DND-41 (cell line): ENCODE results near the gene IRF5.

Source experiments
- ATAC-seq: fragments of 200-7000 bp; cut with Tn5 transposase; 3 replicates; pipeline ENCODE4 v1.9.1; 2021; ENCODE audit warnings: low read depth; ENCODE audit not compliant: insufficient read depth
- DNase-seq: peaks from one replicate; pipeline ENCODE4 v3.0.0-alpha.2; 2020
- H2AFZ ChIP-seq: 2 replicates; pipeline ENCODE4 v1.6.0; 2012; ENCODE audit warnings: low read depth, low read length
- H3K27ac ChIP-seq: 2 replicates; pipeline ENCODE4 v1.5.1; 2012; ENCODE audit warnings: low read length, inconsistent platforms
- H3K27me3 ChIP-seq: fragments of 200-600 bp; sonication (generic); 2 replicates; pipeline ENCODE4 v1.6.0; 2012; ENCODE audit warnings: low read length, mild to moderate bottlenecking, inconsistent platforms; ENCODE audit not compliant: insufficient read depth, poor library complexity
- H3K36me3 ChIP-seq: 2 replicates; pipeline ENCODE4 v1.5.1; 2012; ENCODE audit warnings: low read length, inconsistent platforms; ENCODE audit not compliant: insufficient read depth
- H3K4me1 ChIP-seq: 2 replicates; pipeline ENCODE4 v1.5.1; 2012; ENCODE audit warnings: mild to moderate bottlenecking, low read length; ENCODE audit not compliant: insufficient read depth
- H3K4me2 ChIP-seq: 2 replicates; pipeline ENCODE4 v1.6.0; 2012; ENCODE audit warnings: mild to moderate bottlenecking, moderate library complexity, low read length, inconsistent platforms; ENCODE audit not compliant: insufficient read depth
- H3K4me3 ChIP-seq, 2 experiments: fragments of 200-600 bp in 1 of 2; shearing (Covaris generic) in 1 of 2; 2 replicates each; pipeline ENCODE4 v1.5.1; 2012 to 2016; ENCODE audit warnings: inconsistent platforms in 2 of 2, low read length in 2 of 2, mild to moderate bottlenecking in 2 of 2, low read depth in 1 of 2, moderate library complexity in 1 of 2
- H3K79me2 ChIP-seq: 2 replicates; pipeline ENCODE4 v1.6.0; 2012; ENCODE audit warnings: low read length, inconsistent platforms; ENCODE audit not compliant: insufficient read depth
- H3K9ac ChIP-seq: 2 replicates; pipeline ENCODE4 v1.6.0; 2012; ENCODE audit warnings: low read depth, mild to moderate bottlenecking, inconsistent platforms, low read length, moderate library complexity
- H3K9me3 ChIP-seq: 2 replicates; pipeline ENCODE4 v1.5.1; 2012; ENCODE audit warnings: low read length, moderate library complexity, mild to moderate bottlenecking, inconsistent platforms; ENCODE audit not compliant: insufficient read depth, severe bottlenecking
- H4K20me1 ChIP-seq: 2 replicates; pipeline ENCODE4 v1.6.0; 2012; ENCODE audit warnings: low read length; ENCODE audit not compliant: insufficient read depth
- CTCF ChIP-seq: IDR thresholded peaks from 2 replicates; pipeline ENCODE4 v1.5.1; 2012; ENCODE audit warnings: borderline replicate concordance, low read length, moderate library complexity, mild to moderate bottlenecking; ENCODE audit not compliant: poor library complexity, severe bottlenecking; ENCODE audit errors: extremely low read depth
- EZH2 ChIP-seq: IDR thresholded peaks from 3 replicates; pipeline ENCODE4 v1.6.1; 2012; ENCODE audit warnings: borderline replicate concordance, low read depth, mild to moderate bottlenecking, moderate library complexity, low read length, inconsistent platforms; ENCODE audit not compliant: severe bottlenecking

The IRF5 gene

DNA sequence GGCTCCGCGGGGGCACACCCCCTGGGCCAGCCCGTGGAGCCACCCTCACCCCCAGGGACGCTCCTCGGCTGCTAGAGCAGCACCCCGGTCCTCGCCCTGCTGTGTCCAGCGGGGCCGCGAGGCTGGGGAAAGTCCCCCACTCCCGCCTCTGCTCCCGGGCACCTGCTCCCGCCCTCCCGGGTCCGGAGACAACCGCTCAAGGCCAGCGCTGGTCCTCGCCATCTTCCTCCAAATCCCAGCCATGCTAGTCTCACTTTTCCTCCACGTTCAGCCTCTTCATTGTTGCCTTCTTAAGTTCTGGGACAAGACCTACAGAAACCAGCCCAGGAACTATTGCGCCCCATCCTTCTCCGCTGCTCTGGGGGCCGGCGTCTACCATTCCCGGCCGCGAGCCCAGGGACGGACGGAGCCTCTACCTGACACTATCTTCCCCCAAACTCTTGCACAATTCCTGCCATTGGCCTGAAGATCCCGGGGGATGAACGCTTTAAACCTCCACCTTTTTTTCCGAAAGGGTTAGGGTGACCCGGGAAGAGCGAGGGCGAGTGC is 22.4 kb upstream of the IRF5 start:
- H3K27me3 ChIP-seq, result no peaks in the 10 kb centered on the region
- no peak overlapping the region for H3K27ac ChIP-seq
- TF ChIP-seq EZH2, result no peak
- TF ChIP-seq CTCF, result no peak
- no peak overlapping the region for H3K9ac ChIP-seq
- DNase-seq, result no peak
- H3K79me2 ChIP-seq, result no peaks in the 10 kb centered on the region
- H4K20me1 ChIP-seq, result no peaks in the 10 kb centered on the region
- no peak overlapping the region for H3K4me3 ChIP-seq
- H3K4me2 ChIP-seq, result no peak overlapping the region
- no peak for ATAC-seq
- H3K4me1 ChIP-seq, result no peaks in the 10 kb centered on the region
- no peak overlapping the region for H2AFZ ChIP-seq
- H3K36me3 ChIP-seq, result no peaks in the 10 kb centered on the region
- no peaks in the 10 kb centered on the region for H3K9me3 ChIP-seq

DNA sequence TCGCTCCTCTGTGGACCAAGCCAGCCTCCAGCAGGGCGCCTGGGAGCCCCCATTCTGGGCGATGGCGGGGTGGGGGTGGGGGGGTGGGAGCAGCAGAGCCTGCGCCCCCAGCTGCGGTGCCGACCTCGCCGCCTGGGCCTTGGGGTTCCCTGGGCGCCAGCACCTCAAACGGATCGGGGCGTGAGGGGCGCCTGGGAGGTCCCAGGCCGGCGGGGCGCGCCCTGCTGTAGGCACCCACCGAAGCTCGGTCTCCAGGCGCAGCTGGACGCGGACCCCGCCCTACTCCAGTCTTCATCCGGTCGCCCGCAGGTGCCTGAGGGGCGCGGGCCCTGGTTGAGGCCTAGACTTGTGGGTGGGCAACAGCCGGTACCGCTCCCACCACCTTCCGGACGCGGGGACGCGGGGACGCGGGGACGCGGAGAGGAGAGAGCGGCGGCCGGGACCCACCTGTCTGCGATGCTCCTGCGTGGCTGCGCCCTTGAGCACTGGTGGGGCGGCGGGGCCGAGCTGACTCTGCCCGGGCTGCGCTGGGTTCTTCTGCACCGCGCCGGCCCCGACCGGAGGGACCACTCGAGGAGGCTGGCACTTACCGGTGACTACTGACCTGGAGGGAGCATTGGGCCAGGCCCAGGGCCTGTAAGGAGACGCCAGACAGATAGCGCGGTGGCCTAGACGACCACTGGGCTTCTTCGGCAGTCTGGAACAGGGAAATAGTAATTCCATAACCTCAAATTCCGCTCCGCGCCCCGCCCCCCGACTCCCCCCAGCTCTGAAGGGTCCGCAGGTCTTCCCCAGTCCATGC is 21.7 kb upstream of the IRF5 start:
- Histone ChIP-seq H3K4me1 (no peaks in the 10 kb centered on the region), H3K9me3 (no peaks in the 10 kb centered on the region), H3K9ac (no peak overlapping the region), H3K36me3 (no peaks in the 10 kb centered on the region), H4K20me1 (no peaks in the 10 kb centered on the region), H3K4me2 (no peak overlapping the region), H3K79me2 (no peaks in the 10 kb centered on the region), H3K4me3 (no peak overlapping the region), H2AFZ (no peak overlapping the region), H3K27me3 (no peaks in the 10 kb centered on the region), H3K27ac (no peak overlapping the region)
- no peak for DNase-seq
- ATAC-seq, result no peak
- no peak for TF ChIP-seq CTCF
- no peak for TF ChIP-seq EZH2

- Histone ChIP-seq H3K4me1 (no peaks in the 10 kb centered on the region), H3K27ac (no peak overlapping the region), H3K4me3 (no peak overlapping the region), H3K4me2 (no peak overlapping the region), H3K9ac (no peak overlapping the region), H3K9me3 (no peaks in the 10 kb centered on the region), H2AFZ (no peak overlapping the region), H3K79me2 (no peaks in the 10 kb centered on the region), H3K27me3 (no peaks in the 10 kb centered on the region), H3K36me3 (no peaks in the 10 kb centered on the region), H4K20me1 (no peaks in the 10 kb centered on the region)
- TF ChIP-seq EZH2 (no peak), CTCF (no peak)
- no peak for ATAC-seq
- DNase-seq, result no peak
These were observed 21.1 kb upstream of the IRF5 start for GRCh38 chr7:128916643-128916915.
